Putamen (tissue), 1 donor: Measurements from ENCODE around the gene NKRF.

Source experiments
- DNase-seq: peaks from one replicate; pipeline ENCODE4 v3.0.0-alpha.2; 2016; ENCODE audit warnings: low spot score

The NKRF gene

DNA sequence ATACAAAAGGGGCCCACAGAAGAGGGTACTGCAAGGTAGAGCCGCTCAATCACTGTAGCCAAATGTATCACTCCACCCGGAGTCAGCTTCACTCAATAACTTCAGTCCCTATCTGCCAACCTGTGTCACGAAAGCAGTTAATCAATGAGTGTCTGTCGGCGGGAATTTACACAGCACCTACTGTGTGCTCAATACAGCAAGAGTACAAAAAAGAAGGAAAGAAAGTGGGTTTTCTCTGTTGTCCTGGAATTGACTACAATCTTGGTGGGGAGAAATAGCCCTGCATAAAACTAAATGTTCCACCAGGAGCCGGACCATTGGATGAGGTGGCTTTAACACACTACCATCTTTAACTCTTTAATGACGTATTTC lies 780 bp upstream of the NKRF start:
- no peak for DNase-seq

DNA sequence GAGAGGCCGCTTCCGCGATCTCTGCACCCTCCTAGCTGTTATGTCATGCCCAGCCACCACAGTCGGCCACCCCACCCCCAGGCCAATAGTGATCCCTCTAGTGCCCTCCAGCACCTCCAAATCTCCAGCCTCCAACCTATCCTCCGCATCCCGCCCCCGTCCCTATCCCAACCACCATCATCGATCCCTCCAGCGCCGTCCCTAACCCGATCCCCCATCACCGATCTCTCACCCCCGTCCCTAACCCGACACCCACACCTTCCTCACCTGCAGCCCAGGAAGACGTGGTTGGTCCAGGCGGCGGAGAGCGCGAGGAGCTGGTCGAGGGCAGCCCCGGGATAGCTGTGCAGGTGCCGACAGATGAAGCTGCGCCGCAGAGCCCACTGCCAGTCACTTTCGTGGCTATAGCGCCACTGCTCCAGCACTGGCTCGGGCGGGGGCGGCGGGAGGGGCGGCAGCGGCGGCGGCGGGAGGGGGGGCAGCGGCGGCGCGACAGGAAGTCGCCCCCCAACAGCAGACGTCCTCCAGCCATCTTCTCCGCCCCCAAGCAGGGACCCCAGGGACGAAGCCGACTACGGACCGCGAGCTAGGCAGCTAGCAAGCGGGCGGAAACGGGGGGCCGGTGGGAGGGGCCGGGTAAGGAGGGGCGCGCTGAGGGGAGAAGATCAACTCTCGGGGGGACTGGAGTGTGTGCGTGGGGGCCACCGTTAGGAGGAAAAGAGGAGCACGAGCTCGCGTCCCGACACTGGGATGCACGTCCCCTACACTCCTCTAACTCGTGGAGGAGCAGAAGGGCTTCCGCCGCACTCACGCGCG lies 552 bp downstream of the NKRF start:
- peak; percentile 16 for DNase-seq

DNA sequence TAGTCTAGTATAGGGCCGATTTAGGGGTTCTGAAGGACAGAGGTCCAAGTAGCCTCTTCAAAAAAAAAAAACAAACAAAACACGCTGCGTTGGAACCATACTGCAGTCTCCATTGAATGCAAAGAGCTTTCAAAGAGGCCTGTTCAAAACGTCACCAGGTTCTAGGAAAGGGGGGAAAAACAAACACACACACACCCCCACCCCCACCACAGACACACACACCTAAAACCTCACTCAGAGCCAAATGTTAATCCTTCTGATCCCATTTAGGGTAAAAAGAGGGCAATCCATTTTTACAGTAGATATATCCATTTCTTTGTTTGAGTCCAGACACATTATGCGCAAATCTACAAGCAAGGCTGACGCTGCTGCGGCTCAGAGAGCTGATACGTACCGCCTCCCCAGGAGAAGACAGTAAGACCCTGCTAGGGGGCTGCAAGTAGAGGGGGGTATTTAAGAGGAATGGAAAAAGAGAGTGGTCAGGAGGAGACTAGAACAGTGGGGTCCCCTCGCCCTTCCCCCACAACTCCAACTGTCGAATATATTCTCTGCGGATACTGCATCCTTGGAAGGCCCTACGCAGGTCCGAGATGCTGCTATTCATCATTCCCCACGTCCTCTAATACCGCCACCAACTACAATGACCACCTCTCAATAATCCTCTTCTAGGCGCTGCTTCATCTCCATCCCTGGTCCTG lies 1.3 kb downstream of the NKRF start:
- DNase-seq, result no peak

DNA sequence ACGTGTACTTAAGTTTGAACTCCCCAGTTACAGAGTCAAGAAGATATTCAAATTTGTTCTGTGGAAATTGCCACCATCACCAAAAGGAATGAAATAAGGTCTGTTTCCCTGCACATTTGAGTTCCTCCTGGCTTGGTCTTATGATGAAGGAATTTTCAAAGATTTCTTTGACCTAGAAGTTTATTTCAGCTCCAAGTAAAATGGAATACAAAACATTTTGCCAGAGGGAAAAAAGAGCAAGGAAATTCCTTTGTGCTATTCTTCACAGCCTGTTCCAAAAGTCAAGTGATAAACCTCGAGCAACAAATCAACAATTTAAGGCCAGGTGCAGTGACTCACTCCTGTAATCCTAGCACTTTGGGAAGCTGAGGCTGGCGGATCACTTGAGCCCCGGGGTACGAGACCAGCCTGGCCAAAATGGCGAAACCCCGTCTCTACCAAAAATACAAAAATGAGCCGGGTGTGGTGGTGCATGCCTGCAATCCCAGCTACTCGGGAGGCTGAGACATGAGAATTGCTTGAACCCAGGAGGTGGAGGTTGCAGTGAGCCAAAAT lies 3.4 kb downstream of the NKRF start:
- DNase-seq, result no peak

DNA sequence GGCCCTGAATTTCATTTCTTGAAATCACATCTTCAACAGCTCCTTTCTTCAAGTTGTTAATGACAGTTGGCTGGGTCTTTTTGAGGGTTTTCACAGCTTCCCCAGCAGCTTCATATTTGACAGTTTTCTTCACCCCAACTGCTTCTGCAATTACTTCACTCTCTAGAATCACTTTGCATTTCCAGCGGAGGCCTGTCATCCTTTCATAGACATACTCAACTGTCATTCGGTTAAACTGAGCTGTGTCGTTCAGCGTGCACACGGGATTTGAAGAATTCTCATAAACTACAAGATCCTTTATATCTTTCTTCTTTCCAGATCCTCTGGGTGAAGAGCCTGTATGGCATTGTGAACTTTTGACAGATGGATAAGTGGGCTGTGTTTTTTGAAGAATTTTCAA lies 16.4 kb downstream of the NKRF start:
- DNase-seq, result no peak

DNA sequence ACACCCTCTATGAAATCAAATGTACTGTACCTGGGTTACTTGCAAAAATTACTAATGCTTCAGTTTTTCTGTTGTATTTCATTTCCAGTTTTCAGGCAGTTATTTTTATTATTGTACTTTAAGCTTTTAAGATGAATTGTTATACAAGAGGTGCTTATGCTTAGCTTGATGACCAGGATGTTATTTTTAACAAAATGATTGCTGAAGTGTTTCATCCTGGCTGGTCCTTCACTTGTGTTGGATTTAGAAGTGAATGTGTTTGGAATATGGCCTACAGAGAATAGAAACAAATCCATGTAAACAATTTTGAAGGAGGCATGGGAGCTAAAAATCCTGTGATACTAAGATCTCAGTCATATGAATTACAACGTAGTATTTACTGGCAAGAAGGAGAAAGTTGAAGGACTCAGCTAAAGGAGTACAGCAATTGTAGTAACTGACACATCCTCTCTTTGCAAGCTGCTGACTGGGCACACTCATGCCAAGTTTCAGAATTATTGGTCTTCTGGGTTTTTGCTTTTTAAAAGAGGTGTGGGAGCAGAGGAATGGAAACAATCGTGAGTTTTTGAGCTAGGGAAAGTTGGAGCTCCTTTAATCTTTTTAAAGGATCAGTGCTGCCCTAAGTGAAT lies 22.7 kb downstream of the NKRF start:
- no peak for DNase-seq

DNA sequence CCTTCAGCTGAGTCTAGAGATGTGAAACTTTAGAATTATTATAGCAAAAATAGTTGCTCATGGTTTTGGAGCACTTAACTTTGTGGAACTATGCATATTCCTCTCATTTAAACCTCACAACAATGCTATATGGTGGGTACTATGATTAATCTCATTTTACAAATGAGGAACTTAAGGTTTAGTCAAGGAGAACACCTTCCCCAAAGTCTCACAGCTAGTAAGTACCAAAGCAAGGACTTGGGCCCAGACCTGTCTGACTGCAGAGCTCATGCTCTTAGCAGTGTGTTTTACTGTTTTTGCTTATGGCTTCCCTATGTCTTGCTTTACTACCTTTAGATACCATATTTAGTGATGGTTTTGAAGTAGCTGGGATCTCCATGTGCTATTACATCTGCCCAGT lies 26.8 kb downstream of the NKRF start:
- DNase-seq, result no peak

DNA sequence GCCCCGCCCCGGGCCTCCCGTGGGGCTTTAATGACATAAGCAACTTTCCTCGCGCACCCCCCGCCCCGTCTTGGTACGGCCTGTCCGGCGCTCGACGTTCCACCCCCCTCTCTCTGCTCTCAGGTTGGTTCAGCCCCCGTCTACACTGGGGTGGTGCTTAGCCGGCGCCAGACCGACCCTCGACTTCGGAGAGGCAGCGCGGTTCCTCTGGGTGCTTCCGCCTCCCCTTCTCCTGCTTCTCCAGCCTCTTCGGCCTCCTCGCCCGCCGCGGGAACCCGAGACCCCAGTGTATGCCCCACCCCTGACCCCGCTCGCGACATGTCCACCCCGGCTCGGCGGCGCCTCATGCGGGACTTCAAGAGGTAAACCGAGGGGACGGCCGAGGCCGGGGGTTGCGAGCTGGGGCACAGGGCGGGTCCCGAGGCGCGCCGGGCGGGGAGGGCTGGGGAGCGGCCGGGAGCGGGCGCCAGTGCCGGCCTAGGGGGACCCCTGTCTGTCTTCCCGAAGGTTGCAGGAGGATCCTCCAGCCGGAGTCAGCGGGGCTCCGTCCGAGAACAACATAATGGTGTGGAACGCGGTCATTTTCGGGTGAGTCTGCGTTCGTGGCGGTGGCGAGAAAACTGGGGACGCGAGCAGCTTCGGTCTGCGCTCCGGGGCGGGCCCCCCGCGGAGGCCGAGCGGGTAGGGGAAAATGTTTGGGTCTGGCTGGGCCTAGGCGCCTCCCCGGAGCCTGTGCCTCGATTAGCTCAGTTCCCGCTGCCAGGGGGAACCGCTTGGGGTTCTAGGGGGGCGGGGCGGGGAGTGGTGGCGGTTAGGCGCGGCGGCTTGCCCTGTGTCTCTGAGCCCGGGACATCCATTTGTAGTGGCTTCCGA lies 31.6 kb downstream of the NKRF start, which contains the start of gene UBE2A:
UBE2A (plus strand) TSS at position 170 of the 873 bp plus-strand sequence; CDS start at position 319, 149 bp downstream.
- DNase-seq, result peak; percentile 82

DNA sequence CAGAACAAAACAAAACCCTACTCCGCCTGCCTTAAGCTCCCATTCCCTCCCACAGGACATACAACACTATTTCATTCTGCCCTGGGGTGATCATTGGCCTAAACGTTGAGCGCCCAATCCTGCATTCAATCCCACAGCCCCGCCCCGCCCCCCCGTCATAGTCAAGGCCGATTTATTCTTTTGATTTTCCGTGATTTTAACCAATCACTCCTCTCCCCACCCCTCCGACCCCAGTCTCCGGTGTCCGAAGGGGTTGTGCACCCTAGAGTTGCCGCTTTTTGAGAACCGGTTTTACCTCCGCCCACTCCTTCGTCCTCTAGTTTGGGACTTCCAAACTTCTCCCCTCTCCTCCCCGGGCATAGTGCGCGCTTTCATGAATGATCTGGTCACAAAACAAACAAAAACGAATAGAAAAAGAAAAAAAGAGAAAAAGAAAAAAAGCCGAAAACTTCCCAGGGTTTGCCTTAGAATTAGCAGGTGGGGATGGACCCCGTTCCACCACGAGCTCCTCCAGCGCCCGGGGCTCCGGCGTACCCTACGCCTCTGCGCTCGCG lies 32.3 kb downstream of the NKRF start:
- DNase-seq, result no peak

DNA sequence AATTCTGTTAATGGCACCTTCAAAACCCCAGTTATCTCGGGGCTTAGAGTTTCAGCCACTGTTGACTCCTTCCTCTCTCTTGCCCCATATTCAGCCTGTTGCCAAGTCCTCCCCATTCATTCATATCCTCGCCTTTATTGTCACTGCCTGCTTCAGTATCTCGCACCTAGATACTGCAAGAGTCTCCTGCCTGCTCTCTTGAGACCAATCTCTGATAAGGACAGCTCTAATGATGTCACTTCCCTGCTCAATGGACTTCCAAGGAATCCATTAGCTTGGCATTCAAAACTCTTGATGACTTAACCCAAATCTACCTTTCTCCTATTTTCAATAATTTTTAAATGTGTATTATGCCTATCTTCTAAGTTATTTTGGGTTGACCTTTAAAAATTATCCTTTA lies 33.0 kb downstream of the NKRF start:
- no peak for DNase-seq

DNA sequence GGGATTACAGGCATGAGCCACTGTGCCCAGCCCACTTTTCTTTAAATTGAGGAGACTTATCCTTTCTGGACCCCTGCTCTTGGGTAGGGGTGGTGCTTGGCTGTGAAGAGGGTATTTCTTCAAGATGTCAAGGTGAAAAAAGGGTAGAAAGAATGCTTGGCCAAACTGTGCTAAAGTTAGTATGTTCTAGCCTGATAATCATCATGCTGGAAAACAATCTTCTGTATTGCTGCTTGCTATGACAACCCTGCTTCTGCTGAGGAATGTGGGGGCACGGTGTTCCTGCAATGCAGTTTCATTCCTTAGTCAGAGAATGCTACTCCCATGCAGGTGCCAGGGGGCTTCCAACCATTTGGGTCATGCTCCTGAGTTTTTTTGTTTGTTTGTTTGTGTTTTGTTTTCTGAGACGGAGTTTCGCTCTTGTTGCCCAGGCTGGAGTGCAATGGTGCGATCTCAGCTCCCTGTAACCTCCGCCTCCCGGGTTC lies 35.8 kb downstream of the NKRF start:
- no peak for DNase-seq

DNA sequence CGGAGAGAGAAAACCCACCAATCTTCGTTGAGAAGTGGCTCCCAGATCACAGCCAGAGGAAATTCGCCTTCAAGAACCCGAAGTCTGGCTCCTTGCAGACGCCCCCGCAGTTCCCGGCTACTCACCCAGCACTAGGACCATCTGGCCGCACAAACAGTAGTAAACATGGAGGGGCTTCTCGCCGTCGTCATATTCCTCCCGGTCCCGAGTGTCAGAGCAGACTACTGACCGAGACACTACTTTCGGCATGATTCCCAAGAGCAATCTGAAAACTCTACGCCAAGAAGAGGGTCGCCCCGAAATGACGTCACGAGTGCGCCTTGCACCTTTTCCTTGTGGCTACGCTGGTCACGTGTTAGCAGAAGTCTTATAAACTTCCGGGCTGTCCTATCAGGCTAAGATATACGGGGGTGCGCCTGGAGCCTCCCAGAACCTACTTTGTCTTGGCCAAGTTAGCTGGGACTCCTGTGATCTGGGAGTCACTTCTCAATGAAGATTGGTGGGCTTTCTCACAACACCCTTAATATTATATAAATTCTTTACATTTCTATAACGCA lies 41.0 kb downstream of the NKRF start, which contains the start of gene STEEP1:
STEEP1 (minus strand) TSS at position 303 of the 557 bp plus-strand sequence; CDS start at position 249, 54 bp downstream.
- peak; percentile 82 for DNase-seq

DNA sequence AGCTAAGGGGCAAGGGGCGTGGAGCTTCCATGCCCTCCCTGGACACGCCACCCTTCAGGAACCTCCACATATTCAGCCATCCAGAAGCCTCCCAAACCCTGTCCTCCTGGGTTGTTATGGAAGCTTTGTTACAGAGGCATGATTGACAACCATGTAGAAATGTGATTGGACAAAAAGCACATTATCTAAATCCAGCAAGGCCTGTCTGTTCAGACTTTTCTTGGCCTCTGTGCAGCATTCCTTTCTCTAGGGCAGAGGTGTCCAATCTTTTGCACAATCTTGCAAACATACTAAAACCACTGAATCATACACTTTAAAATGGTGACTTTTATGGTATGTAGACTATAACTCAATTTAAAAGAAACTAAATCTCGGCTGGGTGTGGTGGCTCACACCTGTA lies 53.7 kb downstream of the NKRF start:
- no peak for DNase-seq

DNA sequence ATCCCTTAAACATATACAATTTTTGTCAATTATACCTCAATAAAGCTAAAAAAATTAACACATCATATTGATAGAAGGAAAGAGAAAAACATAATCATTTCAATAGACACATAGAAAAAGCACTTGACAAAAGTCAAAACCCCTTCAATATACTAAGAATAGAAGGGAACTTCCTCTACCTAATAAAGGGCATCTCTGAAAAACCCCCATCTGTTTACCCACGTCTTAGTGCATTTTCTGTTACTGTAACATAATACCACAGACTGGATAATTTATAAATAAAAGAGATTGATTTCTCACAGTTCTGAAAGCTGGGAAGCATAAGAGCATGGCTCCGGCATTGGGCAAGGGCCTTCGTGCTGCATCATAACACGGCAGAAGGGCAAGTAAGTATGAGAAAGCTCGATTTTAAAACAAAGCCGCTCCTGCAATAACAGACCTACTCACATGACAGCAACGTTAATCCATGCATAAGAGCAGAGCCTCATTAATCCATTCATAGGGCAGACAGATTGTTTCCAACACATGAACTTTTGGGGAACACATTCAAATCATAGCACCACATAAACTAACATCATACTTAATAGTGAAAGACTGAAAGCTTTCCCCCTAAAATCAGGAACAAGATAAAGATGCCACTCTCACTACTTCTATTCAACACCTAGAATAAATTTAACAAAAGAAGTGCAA lies 56.8 kb downstream of the NKRF start:
- no peak for DNase-seq

DNA sequence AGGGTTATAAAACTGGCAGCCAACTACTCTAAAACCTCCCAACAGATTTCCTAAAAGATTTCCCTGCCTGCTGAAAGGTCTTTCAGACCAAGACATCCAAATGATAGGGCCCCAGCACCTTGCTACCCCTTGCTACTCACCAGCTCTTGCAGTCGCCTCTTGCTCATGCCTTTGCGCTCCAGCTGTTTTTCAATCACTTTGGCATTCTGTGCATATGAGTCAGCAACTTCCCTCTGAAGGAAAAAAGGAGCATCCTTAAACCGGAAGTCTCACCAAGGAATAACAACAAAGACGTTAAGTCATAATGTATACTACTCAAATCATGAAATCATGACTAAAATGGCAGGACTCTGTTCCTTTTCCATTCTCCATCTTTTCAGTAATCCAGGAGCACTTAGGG lies 65.0 kb downstream of the NKRF start:
- DNase-seq, result no peak

DNA sequence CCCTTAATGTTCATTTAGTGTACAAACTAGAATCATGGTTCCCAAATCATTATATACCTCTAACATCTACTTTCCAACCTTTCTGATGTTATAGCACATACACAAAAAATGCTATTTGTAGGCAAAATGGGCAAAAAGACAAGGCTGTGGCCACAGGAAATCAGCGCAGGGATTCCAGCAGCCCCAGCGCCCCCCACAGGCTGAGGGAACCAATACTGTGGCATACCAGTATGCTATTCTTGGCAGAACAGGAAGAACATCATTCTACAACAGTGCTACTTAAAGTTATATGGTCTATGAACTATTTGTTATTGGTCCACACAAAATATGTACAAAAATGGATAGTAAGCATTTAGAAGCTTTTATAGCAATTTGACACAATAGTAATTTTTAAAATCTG lies 66.4 kb downstream of the NKRF start:
- DNase-seq, result no peak
